ENCODE data around the gene TLX3.

The TLX3 gene

DNA sequence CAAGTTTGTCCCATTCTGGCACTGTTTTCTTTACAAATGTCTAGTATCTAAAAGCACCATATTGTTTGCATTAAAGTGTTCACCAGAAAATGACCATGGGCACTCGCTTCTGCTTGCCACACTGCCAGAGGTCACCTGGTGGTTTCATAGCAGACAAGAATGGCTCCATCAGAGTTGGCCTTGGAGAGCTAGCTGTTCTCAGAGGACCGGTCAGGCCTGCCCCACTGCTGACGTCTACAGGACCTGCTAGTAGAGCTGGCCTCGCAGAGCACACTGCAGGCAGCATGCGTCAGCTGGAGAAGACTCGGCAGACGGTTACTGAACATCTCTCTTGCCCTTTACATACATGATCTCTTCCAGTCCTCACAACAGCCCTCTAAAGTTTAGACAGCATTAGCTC, 8.7 kb upstream of the TLX3 start:
- no peak overlapping the region for H3K4me3 ChIP-seq (ENCODE audit: low read depth, low read length)
- TF ChIP-seq, protein P1, sequence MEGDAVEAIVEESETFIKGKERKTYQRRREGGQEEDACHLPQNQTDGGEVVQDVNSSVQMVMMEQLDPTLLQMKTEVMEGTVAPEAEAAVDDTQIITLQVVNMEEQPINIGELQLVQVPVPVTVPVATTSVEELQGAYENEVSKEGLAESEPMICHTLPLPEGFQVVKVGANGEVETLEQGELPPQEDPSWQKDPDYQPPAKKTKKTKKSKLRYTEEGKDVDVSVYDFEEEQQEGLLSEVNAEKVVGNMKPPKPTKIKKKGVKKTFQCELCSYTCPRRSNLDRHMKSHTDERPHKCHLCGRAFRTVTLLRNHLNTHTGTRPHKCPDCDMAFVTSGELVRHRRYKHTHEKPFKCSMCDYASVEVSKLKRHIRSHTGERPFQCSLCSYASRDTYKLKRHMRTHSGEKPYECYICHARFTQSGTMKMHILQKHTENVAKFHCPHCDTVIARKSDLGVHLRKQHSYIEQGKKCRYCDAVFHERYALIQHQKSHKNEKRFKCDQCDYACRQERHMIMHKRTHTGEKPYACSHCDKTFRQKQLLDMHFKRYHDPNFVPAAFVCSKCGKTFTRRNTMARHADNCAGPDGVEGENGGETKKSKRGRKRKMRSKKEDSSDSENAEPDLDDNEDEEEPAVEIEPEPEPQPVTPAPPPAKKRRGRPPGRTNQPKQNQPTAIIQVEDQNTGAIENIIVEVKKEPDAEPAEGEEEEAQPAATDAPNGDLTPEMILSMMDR (IDR thresholded peaks at IDR 0.05; ENCODE audit: control insufficient read depth, extremely low read depth, insufficient read depth) = no peak
- no peak for DNase-seq (ENCODE audit: low read depth)

DNA sequence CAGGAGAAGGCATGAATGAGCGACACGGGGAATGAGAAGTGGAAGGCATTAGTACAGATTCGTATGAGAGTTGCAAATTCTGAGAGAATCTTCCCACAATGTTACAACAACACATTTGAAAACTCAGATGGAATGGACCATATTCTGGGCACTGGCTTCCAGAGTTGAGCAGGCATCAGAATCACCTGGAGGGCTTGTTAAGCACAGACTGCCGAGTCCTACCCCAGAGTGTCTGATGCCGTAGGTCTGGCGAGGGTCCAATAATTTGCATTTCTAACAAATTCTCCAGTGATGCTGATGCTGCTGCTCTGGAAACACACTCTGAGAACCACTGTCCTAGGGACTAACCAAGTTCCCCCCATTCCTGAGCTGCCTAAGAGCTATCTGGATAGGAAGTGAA, 2.9 kb upstream of the TLX3 start:
- H3K4me3 ChIP-seq (ENCODE audit: low read depth, low read length) = no peak overlapping the region
- DNase-seq (ENCODE audit: low read depth) = no peak
- TF ChIP-seq, protein P1 (IDR thresholded peaks at IDR 0.05; ENCODE audit: control insufficient read depth, extremely low read depth, insufficient read depth) = no peak

DNA sequence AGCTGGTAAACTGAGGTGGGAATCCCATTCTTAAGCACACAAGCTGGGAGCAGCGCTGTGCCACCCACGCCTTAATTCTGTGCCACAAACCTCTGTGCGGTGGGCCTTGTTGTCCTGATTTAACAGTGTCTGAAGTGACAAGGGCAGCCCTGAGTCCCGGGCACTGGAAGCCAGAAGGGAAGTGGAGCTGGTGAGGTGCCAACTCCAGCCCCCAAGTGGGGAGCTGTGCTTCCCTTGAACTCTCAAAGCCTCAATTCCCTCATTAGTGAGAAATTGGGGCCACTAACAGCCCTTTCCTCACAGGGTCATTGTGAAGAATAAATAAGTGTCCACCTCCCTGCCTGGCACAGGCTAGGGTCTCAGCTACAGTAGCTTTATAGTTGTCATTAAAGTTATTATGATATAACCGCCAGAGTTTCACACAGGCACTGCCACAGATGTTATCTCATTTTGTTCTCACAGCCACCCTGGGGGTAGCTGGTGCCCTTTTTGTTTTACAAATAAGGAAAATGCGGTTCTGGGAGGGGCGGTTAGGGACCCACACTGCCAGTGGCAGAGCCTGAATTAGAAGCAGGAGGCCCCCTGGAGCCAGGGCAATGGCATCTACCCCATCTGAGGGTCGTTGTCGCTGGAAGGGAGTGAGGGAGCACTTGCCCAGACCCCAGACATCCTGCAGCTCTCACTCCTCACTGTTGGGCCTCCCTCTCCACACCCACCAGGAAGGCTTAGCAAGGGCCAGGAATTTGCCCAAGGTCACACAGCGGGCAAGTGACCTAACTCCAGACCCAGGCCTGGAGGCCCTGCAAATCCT, 2.1 kb upstream of the TLX3 start:
- TF ChIP-seq, protein P1 (IDR thresholded peaks at IDR 0.05; ENCODE audit: control insufficient read depth, extremely low read depth, insufficient read depth) = no peak
- no peak overlapping the region for H3K4me3 ChIP-seq (ENCODE audit: low read depth, low read length)
- no peak for DNase-seq (ENCODE audit: low read depth)

DNA sequence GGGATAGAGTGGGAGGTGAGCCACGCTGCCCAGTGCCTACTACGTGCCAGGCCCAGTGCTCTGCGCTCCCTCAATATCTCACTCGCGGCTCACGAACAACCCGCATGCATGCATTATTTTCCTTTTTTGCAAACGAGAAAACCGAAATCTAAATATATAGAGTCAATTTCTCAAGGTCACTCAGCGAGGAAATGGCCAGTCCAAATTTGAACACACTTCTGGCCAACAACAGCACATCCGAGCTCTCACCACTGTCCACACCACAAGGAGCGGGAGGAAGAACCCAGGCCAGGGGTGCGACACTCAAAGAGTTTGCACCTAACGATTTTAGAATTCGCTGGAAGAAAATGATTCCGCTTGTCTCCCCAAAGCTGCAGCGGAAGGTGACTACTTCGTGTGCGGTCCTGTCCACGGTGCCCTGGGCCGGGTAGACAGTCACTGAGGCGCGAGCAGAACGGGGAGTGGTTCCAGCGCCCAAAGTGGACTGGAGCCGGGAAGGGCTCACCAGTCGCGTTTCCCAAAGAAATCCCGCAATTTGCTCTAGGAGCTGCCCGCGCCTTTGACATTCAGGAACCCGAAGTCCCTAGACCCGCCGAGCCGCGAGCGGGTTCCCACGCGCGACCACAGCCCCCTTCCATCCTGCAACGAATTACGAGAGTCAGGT, 1.1 kb upstream of the TLX3 start:
- TF ChIP-seq, protein P1 (IDR thresholded peaks at IDR 0.05; ENCODE audit: control insufficient read depth, extremely low read depth, insufficient read depth) = no peak
- no peak for DNase-seq (ENCODE audit: low read depth)
- H3K4me3 ChIP-seq (ENCODE audit: low read depth, low read length) = no peak overlapping the region

DNA sequence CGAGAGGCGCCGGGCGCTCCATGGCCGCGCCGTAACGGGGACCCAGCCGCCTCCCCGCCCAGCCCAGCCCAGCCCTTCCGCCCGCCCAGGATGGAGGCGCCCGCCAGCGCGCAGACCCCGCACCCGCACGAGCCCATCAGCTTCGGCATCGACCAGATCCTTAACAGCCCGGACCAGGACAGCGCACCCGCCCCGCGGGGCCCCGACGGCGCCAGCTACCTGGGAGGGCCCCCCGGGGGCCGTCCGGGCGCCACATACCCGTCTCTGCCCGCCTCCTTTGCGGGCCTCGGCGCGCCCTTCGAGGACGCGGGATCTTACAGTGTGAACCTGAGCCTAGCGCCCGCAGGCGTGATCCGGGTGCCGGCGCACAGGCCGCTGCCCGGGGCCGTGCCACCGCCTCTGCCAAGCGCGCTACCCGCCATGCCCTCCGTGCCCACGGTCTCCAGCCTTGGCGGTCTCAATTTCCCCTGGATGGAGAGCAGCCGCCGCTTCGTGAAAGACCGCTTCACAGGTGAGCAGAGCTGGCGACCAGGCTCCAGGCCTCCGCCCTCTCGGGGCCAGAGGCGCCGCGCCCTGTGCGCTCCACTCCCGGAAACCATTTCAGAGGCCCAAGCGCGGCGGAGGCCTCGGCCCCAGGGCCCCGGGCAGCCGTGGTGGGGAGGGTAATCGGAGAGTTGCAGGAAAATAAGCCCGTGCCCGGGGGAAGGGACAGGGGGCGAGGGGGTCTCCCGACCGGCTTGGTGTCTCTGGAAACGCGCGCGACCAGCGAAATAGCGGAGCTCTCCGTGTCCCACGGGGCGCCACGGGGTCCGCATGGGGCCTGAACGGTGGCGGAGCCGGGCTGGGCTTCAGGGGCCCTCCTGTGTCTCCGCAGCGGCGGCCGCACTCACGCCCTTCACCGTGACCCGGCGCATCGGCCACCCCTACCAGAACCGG, 496 bp downstream of the TLX3 start:
- H3K4me3 ChIP-seq (ENCODE audit: low read depth, low read length) = no peak overlapping the region
- TF ChIP-seq, protein P1 (IDR thresholded peaks at IDR 0.05; ENCODE audit: control insufficient read depth, extremely low read depth, insufficient read depth) = no peak
- DNase-seq (ENCODE audit: low read depth) = no peak

DNA sequence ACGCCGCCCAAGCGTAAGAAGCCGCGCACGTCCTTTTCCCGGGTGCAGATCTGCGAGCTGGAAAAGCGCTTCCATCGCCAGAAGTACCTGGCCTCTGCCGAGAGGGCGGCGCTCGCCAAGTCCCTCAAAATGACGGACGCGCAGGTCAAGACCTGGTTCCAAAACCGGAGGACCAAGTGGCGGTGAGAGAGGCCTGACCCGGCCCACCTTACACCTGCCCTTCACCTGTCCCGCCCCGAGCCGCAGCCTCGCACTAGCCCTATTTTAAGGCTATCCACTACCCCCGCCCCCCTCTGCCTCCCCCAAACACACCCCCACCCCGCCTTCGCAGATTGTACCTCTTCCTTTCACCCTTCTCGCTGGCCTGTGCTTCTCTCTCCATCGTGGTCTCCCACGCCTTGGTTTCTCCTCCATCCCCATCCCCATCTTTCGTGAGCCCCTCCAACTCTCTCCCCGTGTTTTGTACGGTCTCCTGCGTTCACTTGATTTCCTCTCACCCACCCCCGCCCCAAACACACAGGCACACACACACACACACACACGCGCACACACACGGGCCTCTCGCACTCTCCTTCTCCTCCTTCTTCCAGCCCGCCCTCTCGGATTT, 1.3 kb downstream of the TLX3 start:
- DNase-seq (ENCODE audit: low read depth) = no peak

More for the DNA sequence above, 1.3 kb downstream of the TLX3 start:
- TF ChIP-seq, protein P1 (IDR thresholded peaks at IDR 0.05; ENCODE audit: control insufficient read depth, extremely low read depth, insufficient read depth) = no peak
- H3K4me3 ChIP-seq (ENCODE audit: low read depth, low read length) = no peak overlapping the region
